ENCODE results near the gene HPN.
"Not testable (repeated sequence)": the region's sequence is repeated elsewhere in the genome, so short reads cannot be mapped to it uniquely, and the experiment has no call there.

Gene HPN

DNA sequence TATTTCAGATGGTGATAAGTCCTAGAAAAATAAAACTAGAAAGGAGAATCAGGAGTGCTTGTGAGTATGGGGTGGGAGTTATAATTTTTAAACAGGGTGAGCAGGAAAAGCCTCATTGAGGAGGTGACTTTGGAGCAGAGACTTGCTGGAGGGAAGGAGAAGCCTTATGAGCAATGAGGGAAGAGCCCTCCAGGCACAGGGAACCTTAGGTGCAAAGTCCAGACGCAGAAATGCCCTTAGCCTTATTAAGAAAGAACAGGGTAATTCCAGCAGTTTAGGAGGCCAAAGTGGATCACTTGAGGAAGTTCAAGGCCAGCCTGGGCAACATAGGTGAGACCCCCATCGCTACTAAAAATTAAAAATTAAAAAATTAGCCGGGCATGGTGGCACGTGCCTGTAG lies 53.1 kb downstream of the HPN start:
- no peak for TF ChIP-seq ZFX (IDR thresholded peaks at IDR 0.05; ENCODE audit: borderline replicate concordance)
- TF ChIP-seq, protein P1, sequence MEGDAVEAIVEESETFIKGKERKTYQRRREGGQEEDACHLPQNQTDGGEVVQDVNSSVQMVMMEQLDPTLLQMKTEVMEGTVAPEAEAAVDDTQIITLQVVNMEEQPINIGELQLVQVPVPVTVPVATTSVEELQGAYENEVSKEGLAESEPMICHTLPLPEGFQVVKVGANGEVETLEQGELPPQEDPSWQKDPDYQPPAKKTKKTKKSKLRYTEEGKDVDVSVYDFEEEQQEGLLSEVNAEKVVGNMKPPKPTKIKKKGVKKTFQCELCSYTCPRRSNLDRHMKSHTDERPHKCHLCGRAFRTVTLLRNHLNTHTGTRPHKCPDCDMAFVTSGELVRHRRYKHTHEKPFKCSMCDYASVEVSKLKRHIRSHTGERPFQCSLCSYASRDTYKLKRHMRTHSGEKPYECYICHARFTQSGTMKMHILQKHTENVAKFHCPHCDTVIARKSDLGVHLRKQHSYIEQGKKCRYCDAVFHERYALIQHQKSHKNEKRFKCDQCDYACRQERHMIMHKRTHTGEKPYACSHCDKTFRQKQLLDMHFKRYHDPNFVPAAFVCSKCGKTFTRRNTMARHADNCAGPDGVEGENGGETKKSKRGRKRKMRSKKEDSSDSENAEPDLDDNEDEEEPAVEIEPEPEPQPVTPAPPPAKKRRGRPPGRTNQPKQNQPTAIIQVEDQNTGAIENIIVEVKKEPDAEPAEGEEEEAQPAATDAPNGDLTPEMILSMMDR (IDR thresholded peaks at IDR 0.05): no peak
- no peak overlapping the region for H3K27ac ChIP-seq

DNA sequence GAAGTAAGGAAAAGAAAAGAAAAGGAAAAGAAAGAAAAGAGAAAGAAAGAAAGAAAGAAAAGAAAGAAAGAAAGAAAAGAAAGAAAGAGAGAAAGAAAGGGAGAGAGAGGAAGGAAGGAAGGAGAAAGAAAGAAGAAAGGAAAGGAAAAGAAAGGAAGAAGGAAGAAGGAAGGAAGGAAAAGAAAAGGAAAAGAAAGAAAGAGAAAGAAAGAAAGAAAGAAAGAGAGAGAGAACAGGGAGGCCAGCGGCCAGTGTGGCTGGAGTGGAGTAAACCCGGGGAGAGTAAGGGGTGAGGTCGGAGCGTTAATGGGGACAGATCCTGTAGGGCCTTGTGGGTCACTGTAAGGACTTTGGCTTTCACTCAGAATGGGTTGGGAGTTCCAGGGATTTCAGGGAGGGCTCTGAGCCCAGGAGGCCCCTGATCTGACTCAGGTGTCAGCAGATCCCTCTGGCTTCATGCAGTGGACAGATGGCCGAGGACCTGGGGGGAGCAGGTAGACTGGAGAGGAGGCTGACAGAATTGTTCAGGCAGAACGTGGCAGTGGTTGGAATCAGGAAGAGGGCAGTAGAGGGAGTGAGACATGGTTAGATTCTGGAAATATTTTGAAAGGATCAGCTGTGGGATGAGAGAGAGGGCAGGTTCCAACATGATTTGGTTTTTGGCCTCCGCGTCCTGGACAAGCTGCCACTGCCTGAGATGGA lies 54.3 kb downstream of the HPN start:
- no peak overlapping the region for H3K27ac ChIP-seq
- TF ChIP-seq ZFX (IDR thresholded peaks at IDR 0.05; ENCODE audit: borderline replicate concordance): no peak
- TF ChIP-seq, protein P1 (IDR thresholded peaks at IDR 0.05): no peak

DNA sequence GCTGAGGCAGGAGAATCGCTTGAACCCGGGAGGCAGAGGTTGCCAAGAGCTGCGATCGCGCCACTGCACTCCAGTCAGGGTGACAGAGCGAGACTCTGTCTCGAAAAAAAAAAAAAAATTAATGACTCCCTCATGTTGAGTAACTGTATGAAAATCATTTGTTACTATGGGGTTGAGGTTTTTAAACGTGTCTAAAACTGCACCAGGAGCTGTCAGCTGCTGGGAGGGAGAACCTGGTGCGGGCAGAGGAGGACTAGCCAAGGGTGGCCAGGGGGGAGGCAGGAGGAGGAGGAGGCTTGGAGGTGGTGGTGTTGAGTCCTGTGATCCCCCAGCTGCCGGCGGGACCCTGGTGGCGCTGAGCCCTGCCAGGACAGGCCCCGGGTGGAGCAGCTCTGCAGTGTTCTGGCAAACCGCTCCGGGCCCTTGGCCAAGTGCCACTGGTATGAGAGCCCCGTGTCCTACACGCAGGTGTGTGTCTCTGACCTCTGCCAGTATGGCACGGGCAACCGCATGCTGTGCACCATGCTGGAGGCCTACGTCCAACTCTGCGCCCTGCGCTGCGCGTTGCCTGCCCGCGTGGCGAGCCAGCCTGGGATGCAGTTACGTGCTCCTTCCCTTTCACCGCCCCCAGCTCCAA lies 57.0 kb downstream of the HPN start:
- no peak overlapping the region for H3K27ac ChIP-seq
- TF ChIP-seq, protein P1 (IDR thresholded peaks at IDR 0.05): no peak
- no peak for TF ChIP-seq ZFX (IDR thresholded peaks at IDR 0.05; ENCODE audit: borderline replicate concordance)

DNA sequence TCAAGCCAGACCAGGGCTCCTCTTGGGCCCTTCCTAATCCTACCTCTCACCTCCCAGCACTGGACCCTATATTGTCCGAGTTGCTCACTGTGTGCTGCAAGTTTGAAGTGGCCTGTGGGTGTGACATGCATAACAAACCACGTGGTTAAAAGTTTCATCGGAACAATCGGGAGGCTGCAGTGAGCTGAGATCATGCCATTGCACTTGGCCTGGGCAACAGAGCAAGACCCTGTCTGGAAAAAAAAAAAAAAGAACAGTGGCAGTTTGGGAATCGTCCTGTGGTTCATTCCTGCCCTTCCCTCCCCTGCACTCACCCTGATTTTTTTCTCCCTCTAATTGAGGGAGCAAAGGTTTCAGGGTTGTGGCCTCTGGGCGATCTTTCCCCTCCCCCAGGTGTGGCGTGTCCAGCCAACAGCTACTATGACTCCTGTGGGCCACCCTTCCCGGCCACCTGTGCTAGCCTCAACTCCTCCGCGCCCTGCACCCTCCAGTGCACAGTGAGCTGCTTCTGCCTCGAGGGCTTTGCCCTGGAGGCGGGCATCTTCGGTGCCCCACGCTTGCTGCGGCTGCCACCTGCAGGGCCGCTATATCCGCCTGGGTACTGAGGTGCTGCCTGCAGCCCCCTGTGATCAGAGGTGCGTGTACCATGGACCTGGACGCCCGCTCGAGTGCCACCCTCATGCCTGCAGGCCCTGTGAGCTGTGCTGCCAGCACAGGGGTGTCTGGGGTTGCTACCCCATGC lies 57.8 kb downstream of the HPN start:
- no peak for TF ChIP-seq ZFX (IDR thresholded peaks at IDR 0.05; ENCODE audit: borderline replicate concordance)
- TF ChIP-seq, protein P1 (IDR thresholded peaks at IDR 0.05): no peak
- no peak overlapping the region for H3K27ac ChIP-seq

DNA sequence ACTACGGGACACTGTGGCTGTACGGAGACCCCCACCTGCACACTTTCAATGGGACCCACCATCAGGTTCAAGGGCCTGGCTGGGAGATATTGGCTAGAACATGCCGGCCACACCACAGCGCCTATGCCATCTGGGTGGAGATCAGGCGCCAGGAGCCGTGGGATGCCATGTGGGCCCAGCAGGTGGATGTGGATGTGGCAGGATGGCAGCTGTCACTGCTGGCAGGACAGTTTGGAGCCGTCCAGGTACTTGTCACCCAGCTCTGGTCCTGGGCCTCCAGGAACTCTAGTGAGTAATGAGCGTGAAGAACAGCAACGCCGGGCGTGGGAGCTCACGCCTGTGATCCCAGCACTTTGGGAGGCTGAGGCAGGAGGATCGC lies 58.4 kb downstream of the HPN start:
- H3K27ac ChIP-seq: no peak overlapping the region
- TF ChIP-seq ZFX (IDR thresholded peaks at IDR 0.05; ENCODE audit: borderline replicate concordance): no peak
- TF ChIP-seq, protein P1 (IDR thresholded peaks at IDR 0.05): no peak

DNA sequence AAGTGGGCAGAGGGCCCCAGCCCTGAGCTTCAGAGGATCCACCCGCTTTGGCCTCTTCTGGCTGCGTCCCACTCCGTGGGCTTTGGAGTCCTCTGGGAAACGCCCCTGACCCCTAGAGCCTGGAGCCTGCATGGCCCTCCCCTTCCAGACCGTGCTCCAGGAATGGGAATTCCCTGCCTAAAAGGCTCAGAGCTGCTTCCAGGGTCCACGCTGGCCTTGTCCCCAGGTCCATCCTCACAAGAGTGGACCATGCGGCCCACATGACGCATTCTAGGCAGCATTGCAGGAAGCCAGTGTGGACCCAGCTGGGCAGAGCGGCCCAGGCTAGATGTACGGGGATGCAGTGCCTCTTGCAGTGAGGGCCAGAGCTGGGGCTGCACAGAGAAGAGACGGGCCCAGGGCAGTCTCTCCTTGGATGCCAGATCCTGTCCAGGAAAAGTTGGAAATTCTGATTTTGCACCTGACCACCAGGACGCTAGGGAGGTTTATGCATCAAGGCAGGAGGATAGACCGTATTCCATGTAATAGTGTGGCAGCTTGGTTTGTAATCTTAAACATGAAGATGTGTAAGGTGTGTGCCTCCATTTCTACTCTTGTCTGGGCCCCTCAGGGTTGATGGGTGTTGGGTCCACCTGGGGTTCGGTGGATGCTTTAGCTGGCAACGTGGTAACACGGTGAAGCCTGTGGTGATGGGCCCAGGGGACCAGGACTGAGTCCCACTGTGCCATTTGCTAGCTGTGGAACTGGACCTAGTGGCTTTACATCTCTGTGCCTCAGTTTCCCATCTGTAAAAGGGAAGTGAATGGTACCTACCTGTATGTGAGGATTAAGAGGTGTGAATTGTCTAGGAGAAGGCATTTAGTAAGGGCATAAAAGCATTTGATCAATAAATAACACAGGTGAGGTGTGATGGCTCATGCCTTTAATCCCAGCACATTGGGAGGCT lies 59.3 kb downstream of the HPN start:
- no peak for TF ChIP-seq ZFX (IDR thresholded peaks at IDR 0.05; ENCODE audit: borderline replicate concordance)
- TF ChIP-seq, protein P1 (IDR thresholded peaks at IDR 0.05): no peak

DNA sequence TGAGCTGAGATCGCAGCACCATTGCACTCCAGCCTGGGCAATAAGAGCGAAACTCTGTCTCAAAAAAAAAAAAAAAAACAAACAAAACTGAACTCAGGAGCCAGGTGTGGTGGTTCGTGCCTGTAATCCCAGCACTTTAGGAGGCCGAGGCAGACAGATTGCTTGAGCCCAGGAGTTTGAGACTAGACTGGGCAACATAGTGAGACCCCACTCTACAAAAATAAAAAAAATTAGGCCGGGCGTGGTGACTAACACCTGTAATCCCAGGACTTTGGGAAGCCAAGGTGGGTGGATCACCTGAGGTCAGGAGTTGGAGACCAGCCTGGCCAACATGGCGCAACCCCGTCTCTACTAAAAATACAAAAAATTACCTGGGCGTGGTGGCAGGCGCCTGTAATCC lies 60.4 kb downstream of the HPN start:
- H3K27ac ChIP-seq: not testable (repeated sequence)

More for the DNA sequence above, 59.3 kb downstream of the HPN start:
- H3K27ac ChIP-seq: no peak overlapping the region

DNA sequence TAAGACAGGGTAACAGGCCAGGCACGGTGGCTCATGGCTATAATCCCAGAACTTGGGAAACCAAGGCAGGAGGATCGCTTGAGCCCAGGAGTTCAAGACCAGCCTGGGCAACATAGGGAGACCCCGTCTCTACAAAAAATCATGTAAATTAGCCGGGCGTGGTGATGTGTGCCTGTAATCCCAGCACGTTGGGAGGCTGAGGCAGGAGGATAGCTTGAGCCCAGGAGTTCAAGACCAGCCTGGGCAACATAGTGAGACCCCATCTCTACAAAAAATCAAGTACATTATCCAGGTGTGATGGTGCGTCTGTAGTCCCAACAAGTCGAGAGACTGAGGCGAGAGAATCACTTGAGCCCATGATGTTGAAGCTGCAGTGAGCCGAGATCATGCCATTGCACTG lies 62.1 kb downstream of the HPN start:
- not testable (repeated sequence) for H3K27ac ChIP-seq

Measured in 22Rv1 (cell line).